Activated CD8-positive, alpha-beta memory T cell treated with anti-CD3 and anti-CD28 coated beads, Interleukin-2, amount 50 U/mL, for 24 hours (primary cell): ENCODE measurements around the gene STMND1.

Experiments used
- DNase-seq: peaks from one replicate; pipeline ENCODE4 v3.0.0-alpha.2; 2020; ENCODE audit errors: extremely low read depth

STMND1 gene

GRCh38 chr6:17098538-17098937, 3.3 kb upstream of the STMND1 start:
- no peak for DNase-seq

- no peak for DNase-seq
Measured at GRCh38 chr6:17099401-17100059, 2.3 kb upstream of the STMND1 start.

GRCh38 chr6:17100806-17101205, 1.0 kb upstream of the STMND1 start:
- DNase-seq = no peak

- DNase-seq = no peak
Measured at GRCh38 chr6:17102258-17102870, 514 bp downstream of the STMND1 start.

GRCh38 chr6:17103715-17104114, 1.9 kb downstream of the STMND1 start:
- no peak for DNase-seq

GRCh38 chr6:17107863-17108262, 6.0 kb downstream of the STMND1 start:
- no peak for DNase-seq

- DNase-seq = no peak
Measured at GRCh38 chr6:17115251-17116116, 13.6 kb downstream of the STMND1 start.

- no peak for DNase-seq
Measured at GRCh38 chr6:17116117-17116440, 14.2 kb downstream of the STMND1 start.

GRCh38 chr6:17120019-17120418, 18.2 kb downstream of the STMND1 start:
- DNase-seq = no peak

- DNase-seq = no peak
Measured at GRCh38 chr6:17125407-17125806, 23.6 kb downstream of the STMND1 start.

- no peak for DNase-seq
Measured at GRCh38 chr6:17130786-17131185, 28.9 kb downstream of the STMND1 start.

GRCh38 chr6:17132967-17133366, 31.1 kb downstream of the STMND1 start:
- no peak for DNase-seq

- no peak for DNase-seq
Measured at GRCh38 chr6:17138033-17138432, 36.2 kb downstream of the STMND1 start.

- DNase-seq = no peak
Measured at GRCh38 chr6:17144016-17144415, 42.2 kb downstream of the STMND1 start.

- DNase-seq = no peak
Measured at GRCh38 chr6:17149571-17149970, 47.7 kb downstream of the STMND1 start.

- no peak for DNase-seq
Measured at GRCh38 chr6:17150096-17150495, 48.2 kb downstream of the STMND1 start.

GRCh38 chr6:17151888-17152287, 50.0 kb downstream of the STMND1 start:
- DNase-seq = no peak

GRCh38 chr6:17152703-17153102, 50.9 kb downstream of the STMND1 start:
- DNase-seq = no peak

- peak; percentile 36 for DNase-seq
Measured at GRCh38 chr6:17156112-17156921, 54.5 kb downstream of the STMND1 start.

- DNase-seq = no peak
Measured at GRCh38 chr6:17156966-17157365, 55.1 kb downstream of the STMND1 start.

GRCh38 chr6:17157617-17158016, 55.8 kb downstream of the STMND1 start:
- no peak for DNase-seq

- no peak for DNase-seq
Measured at GRCh38 chr6:17159240-17159639, 57.4 kb downstream of the STMND1 start.
